Body of pancreas (tissue), 4 donors: Measurements from ENCODE around the gene MAPT. TPM values are rescaled to one million over a fixed set of nuclear protein-coding genes. Genes with fewer than 3 reads are reported as not detected.
"Not testable (repeated sequence)": the region's sequence is repeated elsewhere in the genome, so short reads cannot be mapped to it uniquely, and the experiment has no call there.

Experiments used
- ATAC-seq: fragments of 150-250 bp; one replicate; pipeline ENCODE4 v1.9.1; 2016
- DNase-seq, 4 donors: peaks; one replicate each; pipeline ENCODE4 v3.0.0-alpha.2; 2019
- H3K27ac ChIP-seq, 4 donors: fragments of 200-600 bp; sonication (generic); 1 replicate in 3 of 4; 2 replicates in 1 of 4; pipeline versions ENCODE4 v1.5.1 to v1.6.1; 2016 to 2019; ENCODE audit warnings: mild to moderate bottlenecking in 1 of 4, mixed read lengths in 1 of 4, moderate library complexity in 1 of 4
- H3K27me3 ChIP-seq, 2 donors: fragments of 200-600 bp; sonication (generic); one replicate each; pipeline ENCODE4 v1.6.0; 2016; ENCODE audit warnings: mild to moderate bottlenecking in 1 of 2
- H3K36me3 ChIP-seq, 2 donors: fragments of 200-600 bp; sonication (generic); replicated peaks in 1 of 2; 2 replicates each; pipeline ENCODE4 v1.5.1; 2016; ENCODE audit warnings: low read depth in 2 of 2; ENCODE audit not compliant: insufficient read depth in 1 of 2
- H3K4me1 ChIP-seq: fragments of 200-600 bp; sonication (generic); one replicate; pipeline ENCODE4 v1.6.0; 2016
- H3K4me3 ChIP-seq, 2 donors: fragments of 200-600 bp; sonication (generic); 1 replicate in 1 of 2; 2 replicates in 1 of 2; pipeline ENCODE4 v1.5.1; 2016 to 2019
- H3K9me3 ChIP-seq, 3 donors: fragments of 200-600 bp; sonication (generic); 1 replicate in 2 of 3; 2 replicates in 1 of 3; pipeline ENCODE4 v1.5.1; 2016
- POLR2A ChIP-seq, 3 donors: fragments of 450-650 bp; IDR thresholded peaks; one replicate each; pipeline ENCODE4 v1.6.1; 2016; ENCODE audit warnings: antibody characterized with exemption in 3 of 3, mild to moderate bottlenecking in 2 of 3
- WGBS, 2 donors: methylation state at CpG; one replicate each; pipeline ENCODE4 v1.1.5; 2017; 5-methylcytosine and 5-hydroxymethylcytosine counted together
- intact Hi-C: fragments of 100-400 bp; cut with DNase I; formaldehyde crosslinking; loops from one replicate; pipeline ENCODE4 v1.15.1; 2023
- total RNA-seq, 2 donors: library from RNA; depleted of rRNA; stranded (reverse); fragments of >200 nt; gene quantifications; one replicate each; pipeline ENCODE4 v1.1.0, GENCODE V29; 2016
- TF ChIP-seq, protein P1 (sequence below), 7 experiments: fragments of 450-650 bp in 4 of 7; fragments of 200-600 bp in 3 of 7; sonication (generic) in 3 of 7; IDR thresholded peaks; one replicate each; pipeline ENCODE4 v1.5.1; 2016 to 2019; ENCODE audit warnings: antibody characterized with exemption in 7 of 7

MAPT gene
- total RNA-seq, 2 donors from 2014 or later: 1.6 to 2.3 TPM

DNA sequence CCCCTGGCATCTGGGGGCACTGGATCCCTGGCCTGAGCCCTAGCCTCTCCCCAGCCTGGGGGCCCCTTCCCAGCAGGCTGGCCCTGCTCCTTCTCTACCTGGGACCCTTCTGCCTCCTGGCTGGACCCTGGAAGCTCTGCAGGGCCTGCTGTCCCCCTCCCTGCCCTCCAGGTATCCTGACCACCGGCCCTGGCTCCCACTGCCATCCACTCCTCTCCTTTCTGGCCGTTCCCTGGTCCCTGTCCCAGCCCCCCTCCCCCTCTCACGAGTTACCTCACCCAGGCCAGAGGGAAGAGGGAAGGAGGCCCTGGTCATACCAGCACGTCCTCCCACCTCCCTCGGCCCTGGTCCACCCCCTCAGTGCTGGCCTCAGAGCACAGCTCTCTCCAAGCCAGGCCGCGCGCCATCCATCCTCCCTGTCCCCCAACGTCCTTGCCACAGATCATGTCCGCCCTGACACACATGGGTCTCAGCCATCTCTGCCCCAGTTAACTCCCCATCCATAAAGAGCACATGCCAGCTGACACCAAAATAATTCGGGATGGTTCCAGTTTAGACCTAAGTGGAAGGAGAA lies 118.2 kb downstream of the MAPT start:
- no peak for TF ChIP-seq POLR2A (IDR thresholded peaks at IDR 0.05)
- TF ChIP-seq, protein P1, sequence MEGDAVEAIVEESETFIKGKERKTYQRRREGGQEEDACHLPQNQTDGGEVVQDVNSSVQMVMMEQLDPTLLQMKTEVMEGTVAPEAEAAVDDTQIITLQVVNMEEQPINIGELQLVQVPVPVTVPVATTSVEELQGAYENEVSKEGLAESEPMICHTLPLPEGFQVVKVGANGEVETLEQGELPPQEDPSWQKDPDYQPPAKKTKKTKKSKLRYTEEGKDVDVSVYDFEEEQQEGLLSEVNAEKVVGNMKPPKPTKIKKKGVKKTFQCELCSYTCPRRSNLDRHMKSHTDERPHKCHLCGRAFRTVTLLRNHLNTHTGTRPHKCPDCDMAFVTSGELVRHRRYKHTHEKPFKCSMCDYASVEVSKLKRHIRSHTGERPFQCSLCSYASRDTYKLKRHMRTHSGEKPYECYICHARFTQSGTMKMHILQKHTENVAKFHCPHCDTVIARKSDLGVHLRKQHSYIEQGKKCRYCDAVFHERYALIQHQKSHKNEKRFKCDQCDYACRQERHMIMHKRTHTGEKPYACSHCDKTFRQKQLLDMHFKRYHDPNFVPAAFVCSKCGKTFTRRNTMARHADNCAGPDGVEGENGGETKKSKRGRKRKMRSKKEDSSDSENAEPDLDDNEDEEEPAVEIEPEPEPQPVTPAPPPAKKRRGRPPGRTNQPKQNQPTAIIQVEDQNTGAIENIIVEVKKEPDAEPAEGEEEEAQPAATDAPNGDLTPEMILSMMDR (IDR thresholded peaks at IDR 0.05): no peak
- H3K36me3 ChIP-seq: no peaks in the 10 kb centered on the region
- intact Hi-C loops: no loop called here
- H3K27ac ChIP-seq: no peak overlapping the region
- H3K9me3 ChIP-seq: no peaks in the 10 kb centered on the region
- ATAC-seq: no peak
- peaks cover 2% of the 10 kb centered on the region for H3K4me1 ChIP-seq
- no peaks in the 10 kb centered on the region for H3K27me3 ChIP-seq
- WGBS, 2 donors: 81 to 85% methylated on average over 7 to 10 of the region's 11 CpGs
- H3K4me3 ChIP-seq: no peak overlapping the region
- no peak for DNase-seq

DNA sequence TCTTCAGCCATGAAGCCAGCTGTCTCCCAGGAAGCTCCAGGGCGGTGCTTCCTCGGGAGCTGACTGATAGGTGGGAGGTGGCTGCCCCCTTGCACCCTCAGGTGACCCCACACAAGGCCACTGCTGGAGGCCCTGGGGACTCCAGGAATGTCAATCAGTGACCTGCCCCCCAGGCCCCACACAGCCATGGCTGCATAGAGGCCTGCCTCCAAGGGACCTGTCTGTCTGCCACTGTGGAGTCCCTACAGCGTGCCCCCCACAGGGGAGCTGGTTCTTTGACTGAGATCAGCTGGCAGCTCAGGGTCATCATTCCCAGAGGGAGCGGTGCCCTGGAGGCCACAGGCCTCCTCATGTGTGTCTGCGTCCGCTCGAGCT lies 118.8 kb downstream of the MAPT start:
- 91 to 100% methylated on average over 4 to 6 of the region's 7 CpGs for WGBS, 2 donors
- no peak overlapping the region for H3K4me3 ChIP-seq
- ATAC-seq (no peak), DNase-seq (no peak)
- intact Hi-C loops: no loop called here
- no peak overlapping the region for H3K27ac ChIP-seq
- no peaks in the 10 kb centered on the region for H3K27me3 ChIP-seq
- no peak for TF ChIP-seq POLR2A (IDR thresholded peaks at IDR 0.05)
- TF ChIP-seq, protein P1 (IDR thresholded peaks at IDR 0.05): no peak
- no peaks in the 10 kb centered on the region for H3K9me3 ChIP-seq
- peaks cover 7% of the 10 kb centered on the region for H3K4me1 ChIP-seq
- H3K36me3 ChIP-seq: no peaks in the 10 kb centered on the region

DNA sequence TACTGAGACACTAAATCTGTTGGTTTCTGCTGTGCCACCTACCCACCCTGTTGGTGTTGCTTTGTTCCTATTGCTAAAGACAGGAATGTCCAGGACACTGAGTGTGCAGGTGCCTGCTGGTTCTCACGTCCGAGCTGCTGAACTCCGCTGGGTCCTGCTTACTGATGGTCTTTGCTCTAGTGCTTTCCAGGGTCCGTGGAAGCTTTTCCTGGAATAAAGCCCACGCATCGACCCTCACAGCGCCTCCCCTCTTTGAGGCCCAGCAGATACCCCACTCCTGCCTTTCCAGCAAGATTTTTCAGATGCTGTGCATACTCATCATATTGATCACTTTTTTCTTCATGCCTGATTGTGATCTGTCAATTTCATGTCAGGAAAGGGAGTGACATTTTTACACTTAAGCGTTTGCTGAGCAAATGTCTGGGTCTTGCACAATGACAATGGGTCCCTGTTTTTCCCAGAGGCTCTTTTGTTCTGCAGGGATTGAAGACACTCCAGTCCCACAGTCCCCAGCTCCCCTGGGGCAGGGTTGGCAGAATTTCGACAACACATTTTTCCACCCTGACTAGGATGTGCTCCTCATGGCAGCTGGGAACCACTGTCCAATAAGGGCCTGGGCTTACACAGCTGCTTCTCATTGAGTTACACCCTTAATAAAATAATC lies 119.3 kb downstream of the MAPT start:
- no peak for ATAC-seq
- no peak for DNase-seq
- Histone ChIP-seq H3K27ac (no peak overlapping the region), H3K9me3 (no peaks in the 10 kb centered on the region), H3K4me3 (no peak overlapping the region), H3K27me3 (no peaks in the 10 kb centered on the region), H3K36me3 (no peaks in the 10 kb centered on the region), H3K4me1 (peaks cover 12% of the 10 kb centered on the region)
- WGBS, 2 donors: 72 to 77% methylated on average over 9 of the region's 9 CpGs
- TF ChIP-seq, protein P1 (IDR thresholded peaks at IDR 0.05): no peak
- TF ChIP-seq POLR2A (IDR thresholded peaks at IDR 0.05): no peak
- intact Hi-C loops: no loop called here

DNA sequence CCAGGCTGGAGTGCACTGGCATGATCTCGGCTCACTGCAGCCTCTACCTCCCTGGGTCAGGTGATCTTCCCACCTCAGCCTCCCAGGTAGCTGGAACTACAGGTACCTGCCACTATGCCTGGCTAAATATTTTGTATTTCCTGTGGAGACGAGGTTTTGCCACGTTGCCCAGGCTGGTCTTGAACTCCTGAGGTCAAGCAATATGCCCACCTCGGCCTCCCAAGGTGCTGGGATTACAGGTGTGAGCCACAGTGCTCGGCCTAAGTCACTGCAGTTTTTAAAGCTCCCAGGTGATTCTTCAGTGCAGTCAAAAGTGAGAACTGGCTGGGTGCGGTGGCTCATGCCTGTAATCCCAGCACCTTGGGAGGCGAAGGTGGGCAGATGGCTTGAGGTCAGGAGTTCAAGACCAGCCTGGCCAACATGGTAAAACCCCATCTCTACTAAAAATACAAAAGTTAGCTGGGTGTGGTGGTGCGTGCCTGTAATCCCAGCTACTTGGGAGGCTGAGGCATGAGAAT lies 125.1 kb downstream of the MAPT start:
- H3K27me3 ChIP-seq, ATAC-seq, H3K9me3 ChIP-seq, intact Hi-C loops, H3K27ac ChIP-seq, H3K4me3 ChIP-seq, H3K36me3 ChIP-seq, DNase-seq: not testable (repeated sequence)
- WGBS, 2 donors: 89 to 98% methylated on average over 7 to 8 of the region's 8 CpGs
- H3K4me1 ChIP-seq: peaks cover 25% of the 10 kb centered on the region

DNA sequence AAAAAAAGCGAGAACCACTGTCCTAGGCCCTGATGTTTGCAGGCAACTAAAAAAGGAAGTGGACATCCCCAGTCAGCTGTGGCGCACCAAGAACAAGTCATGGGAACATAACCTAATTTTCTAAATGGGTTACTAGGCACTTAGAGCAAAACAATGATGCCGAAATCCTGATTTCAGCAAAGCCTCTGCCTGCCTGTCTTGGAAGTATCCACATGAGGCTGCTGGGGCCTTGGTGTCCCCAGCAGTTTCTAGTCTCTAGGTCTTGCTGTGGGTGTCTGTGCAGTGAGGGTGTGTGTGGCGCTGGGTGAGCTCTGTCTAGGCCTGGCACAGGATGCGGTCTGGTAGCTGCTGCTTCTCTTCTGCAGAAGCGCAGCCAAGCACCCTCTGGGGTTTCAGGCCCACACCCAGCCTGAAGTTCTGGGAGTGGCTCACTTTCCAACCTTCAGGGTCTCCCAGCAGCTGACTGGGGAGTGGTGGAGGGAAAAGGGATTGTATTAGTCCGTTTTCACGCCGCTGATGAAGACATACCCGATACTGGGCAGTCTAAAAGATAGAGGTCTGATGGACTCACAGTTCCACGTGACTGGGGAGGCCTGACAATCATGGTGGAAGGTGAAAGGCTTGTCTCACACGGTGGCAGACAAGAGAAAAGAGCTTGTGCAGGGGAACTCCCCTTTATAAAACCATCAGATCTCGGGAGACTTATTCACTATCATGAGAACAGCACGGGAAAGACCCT lies 125.8 kb downstream of the MAPT start:
- Histone ChIP-seq H3K36me3 (no peaks in the 10 kb centered on the region), H3K27me3 (no peaks in the 10 kb centered on the region), H3K9me3 (no peaks in the 10 kb centered on the region), H3K4me1 (peaks cover 32% of the 10 kb centered on the region), H3K27ac (peak overlapping the region in 2 of 4 donors; percentile 24), H3K4me3 (no peak overlapping the region)
- WGBS, 2 donors: 88 to 93% methylated on average over 14 of the region's 14 CpGs
- intact Hi-C loops: no loop called here
- DNase-seq (no peak), ATAC-seq (no peak)
- no peak for TF ChIP-seq POLR2A (IDR thresholded peaks at IDR 0.05)
- TF ChIP-seq, protein P1 (IDR thresholded peaks at IDR 0.05): no peak
